HepG2 (cell line): ENCODE results near the gene SMAD6. TPM values are rescaled to one million over a fixed set of nuclear protein-coding genes. Genes with fewer than 3 reads are reported as not detected.
A peak's percentile ranks its signal among the peaks of the same experiment; 100 is the strongest.

ENCODE experiments used
- AHR ChIP-seq: IDR thresholded peaks from 2 replicates; pipeline ENCODE4 v1.6.1; 2018; ENCODE audit warnings: missing genetic modification reagents, missing compliant biosample characterization
- AKAP8 ChIP-seq: sonication (generic); formaldehyde crosslinking; IDR thresholded peaks from 2 replicates; pipeline ENCODE4 v1.5.1; 2020; ENCODE audit warnings: mild to moderate bottlenecking, missing genetic modification reagents
- DNMT3B ChIP-seq: conservative IDR thresholded peaks from 2 replicates; pipeline ENCODE4 v1.6.1; 2016; ENCODE audit warnings: missing biosample characterization, control low read depth
- ELF4 ChIP-seq: sonication (generic); formaldehyde crosslinking; IDR thresholded peaks from 2 replicates; pipeline ENCODE4 v1.5.0; 2020; ENCODE audit warnings: missing genetic modification reagents, mild to moderate bottlenecking, moderate library complexity, borderline replicate concordance
- FLYWCH1 ChIP-seq: sonication (generic); formaldehyde crosslinking; IDR thresholded peaks from 2 replicates; pipeline ENCODE4 v1.8.1; 2023; ENCODE audit warnings: mild to moderate bottlenecking, missing genetic modification reagents
- GLI4 ChIP-seq: sonication (generic); formaldehyde crosslinking; IDR thresholded peaks from 2 replicates; pipeline ENCODE4 v1.5.1; 2020; ENCODE audit warnings: missing genetic modification reagents, mild to moderate bottlenecking, moderate library complexity, borderline replicate concordance
- HES4 ChIP-seq: sonication (generic); formaldehyde crosslinking; IDR thresholded peaks from 2 replicates; pipeline ENCODE4 v1.9.0; 2021; ENCODE audit warnings: mild to moderate bottlenecking, missing genetic modification reagents, borderline replicate concordance
- HOXA5 ChIP-seq: sonication (generic); formaldehyde crosslinking; IDR thresholded peaks from 2 replicates; pipeline ENCODE4 v1.4.0; 2020; ENCODE audit warnings: missing genetic modification reagents
- MBD4 ChIP-seq: IDR thresholded peaks from 2 replicates; pipeline ENCODE4 v1.6.1; 2012; ENCODE audit warnings: low read length, inconsistent platforms, borderline replicate concordance
- NR2F6 ChIP-seq, 2 experiments: IDR thresholded peaks; 2 replicates each; pipeline ENCODE4 v1.6.1; 2016; ENCODE audit warnings: antibody characterized with exemption in 1 of 2, mild to moderate bottlenecking in 1 of 2
- PLRG1 ChIP-seq: fragments of 450-650 bp; conservative IDR thresholded peaks from 2 replicates; pipeline ENCODE4 v1.6.1; 2016
- RFXANK ChIP-seq: IDR thresholded peaks from 2 replicates; pipeline ENCODE4 v1.6.1; 2016
- SMC3 ChIP-seq: IDR thresholded peaks from 2 replicates; pipeline ENCODE4 v1.6.1; 2011; ENCODE audit warnings: low read length, improper control_type of control experiment
- SP1 ChIP-seq, 2 experiments: fragments of 450-650 bp in 1 of 2; sonication (generic) in 1 of 2; formaldehyde crosslinking in 1 of 2; IDR thresholded peaks; 2 replicates each; pipeline versions ENCODE4 v1.4.0 to v1.6.1; 2016 to 2020; ENCODE audit warnings: missing genetic modification reagents in 1 of 2
- SP5 ChIP-seq: IDR thresholded peaks from 2 replicates; pipeline ENCODE4 v1.6.1; 2016; ENCODE audit warnings: low read depth, borderline replicate concordance
- ZFP62 ChIP-seq: sonication (generic); formaldehyde crosslinking; IDR thresholded peaks from 2 replicates; pipeline ENCODE4 v1.4.0; 2020; ENCODE audit warnings: missing genetic modification reagents
- ZFYVE20 ChIP-seq: sonication (generic); formaldehyde crosslinking; IDR thresholded peaks from 2 replicates; pipeline ENCODE4 v1.8.0; 2023; ENCODE audit warnings: low read depth, mild to moderate bottlenecking, moderate library complexity, missing genetic modification reagents, borderline replicate concordance
- ZHX1 ChIP-seq: sonication (generic); formaldehyde crosslinking; IDR thresholded peaks from 2 replicates; pipeline ENCODE4 v1.8.1; 2022; ENCODE audit warnings: low read depth, mild to moderate bottlenecking, missing genetic modification reagents
- ZNF503 ChIP-seq: sonication (generic); formaldehyde crosslinking; IDR thresholded peaks from 2 replicates; pipeline ENCODE4 v1.4.0; 2020; ENCODE audit warnings: missing genetic modification reagents
- ZNF546 ChIP-seq: sonication (generic); formaldehyde crosslinking; conservative IDR thresholded peaks from 2 replicates; pipeline ENCODE4 v1.8.1; 2023; ENCODE audit warnings: mild to moderate bottlenecking, missing genetic modification reagents
- ZNF556 ChIP-seq: sonication (generic); formaldehyde crosslinking; IDR thresholded peaks from 2 replicates; pipeline ENCODE4 v1.4.0; 2020; ENCODE audit warnings: mild to moderate bottlenecking, missing genetic modification reagents, borderline replicate concordance
- ZNF747 ChIP-seq: sonication (generic); formaldehyde crosslinking; IDR thresholded peaks from 2 replicates; pipeline ENCODE4 v1.8.1; 2023; ENCODE audit warnings: missing genetic modification reagents, mild to moderate bottlenecking, borderline replicate concordance
- ZNF768 ChIP-seq: sonication (generic); formaldehyde crosslinking; IDR thresholded peaks from 2 replicates; pipeline ENCODE4 v1.4.0; 2020; ENCODE audit warnings: missing genetic modification reagents
- ZSCAN25 ChIP-seq: sonication (generic); formaldehyde crosslinking; IDR thresholded peaks from 2 replicates; pipeline ENCODE4 v1.8.0; 2022; ENCODE audit warnings: mild to moderate bottlenecking, missing genetic modification reagents
- polyA plus RNA-seq, 8 experiments: library from polyadenylated mRNA; depleted of rRNA in 3 of 8; stranded (reverse) in 7 of 8; unstranded in 1 of 8; fragments of >200 nt; fragmentation: Illumina TruSeq in 4 of 8; extraction: Trizol in 4 of 8; gene quantifications; 2 replicates each; pipeline versions ENCODE4 v1.2.1 to v1.2.3, GENCODE V29; 2011 to 2016; ENCODE audit warnings: low read depth in 4 of 8, missing spikeins in 1 of 8, mixed read lengths in 1 of 8; ENCODE audit not compliant: insufficient read depth in 1 of 8
- total RNA-seq, 5 experiments: library from RNA; depleted of rRNA; stranded (reverse); fragments of >200 nt; fragmentation: Illumina TruSeq; extraction: Trizol; gene quantifications; 2 replicates each; pipeline ENCODE4 v1.2.3, GENCODE V29; 2016; ENCODE audit warnings: low read depth in 1 of 5
- TF ChIP-seq, protein P1 (sequence below): sonication (generic); formaldehyde crosslinking; IDR thresholded peaks from 2 replicates; pipeline ENCODE4 v1.8.0; 2022; ENCODE audit warnings: mild to moderate bottlenecking, missing genetic modification reagents, moderate library complexity

Gene SMAD6
- total and polyA plus RNA-seq, 2 of the 13 experiments (the other 11 are each of a cell fraction or from before 2014, with no cell fraction given), result 3.3 to 4.4 TPM

- TF ChIP-seq ZSCAN25 (CRISPR knock-in tag) (0 out of 2 replicates have a peak, but pooled peaks have one; percentile 29), NR2F6 (IDR thresholded peaks at IDR 0.05) (no peak), NR2F6 (CRISPR knock-in tag; IDR thresholded peaks at IDR 0.05) (0 out of 2 replicates have a peak, but pooled peaks have one; percentile 28), DNMT3B (no peak), HOXA5 (CRISPR knock-in tag) (no peak), ZFP62 (CRISPR knock-in tag) (no peak), SMC3 (no peak), ZNF768 (peak; percentile 62; the same call in 1 of the 2 replicates), ZNF556 (CRISPR knock-in tag) (no peak), AKAP8 (CRISPR knock-in tag) (no peak), ELF4 (no peak), SP5 (peak; percentile 73), AHR (CRISPR knock-in tag) (no peak), RFXANK (CRISPR knock-in tag) (no peak), ZFYVE20 (CRISPR knock-in tag) (no peak), ZNF503 (CRISPR knock-in tag) (0 out of 2 replicates have a peak, but pooled peaks have one; percentile 34), ZNF546 (no peak), GLI4 (CRISPR knock-in tag) (no peak), SP1 (IDR thresholded peaks at IDR 0.05) (no peak), SP1 (CRISPR knock-in tag; IDR thresholded peaks at IDR 0.05) (0 out of 2 replicates have a peak, but pooled peaks have one; percentile 18), ZHX1 (CRISPR knock-in tag) (no peak), PLRG1 (no peak), MBD4 (no peak), FLYWCH1 (CRISPR knock-in tag) (no peak), HES4 (CRISPR knock-in tag) (no peak), ZNF747 (CRISPR knock-in tag) (0 out of 2 replicates have a peak, but pooled peaks have one; percentile 55)
- TF ChIP-seq, protein P1, sequence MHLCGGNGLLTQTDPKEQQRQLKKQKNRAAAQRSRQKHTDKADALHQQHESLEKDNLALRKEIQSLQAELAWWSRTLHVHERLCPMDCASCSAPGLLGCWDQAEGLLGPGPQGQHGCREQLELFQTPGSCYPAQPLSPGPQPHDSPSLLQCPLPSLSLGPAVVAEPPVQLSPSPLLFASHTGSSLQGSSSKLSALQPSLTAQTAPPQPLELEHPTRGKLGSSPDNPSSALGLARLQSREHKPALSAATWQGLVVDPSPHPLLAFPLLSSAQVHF (CRISPR knock-in tag), result no peak
Observed at GRCh38 chr15:66679657-66680108, 22.4 kb upstream of the SMAD6 start (continued).
